ENCODE results near the gene PHAF1.

- TF ChIP-seq EZH2 (IDR thresholded peaks at IDR 0.05) (no peak), CTCF (IDR thresholded peaks at IDR 0.05) (no peak), EZH2phosphoT487 (IDR thresholded peaks at IDR 0.05) (no peak)
Measured at GRCh38 chr16:67148221-67148620, 38.5 kb downstream of the PHAF1 start.
